NB4 (cell line): ENCODE results near the gene SPAG8.

Source experiments
- CTCF ChIP-seq: IDR thresholded peaks from one replicate; pipeline ENCODE4 v1.5.1; 2012; ENCODE audit warnings: low read depth, low read length
- POLR2A ChIP-seq: IDR thresholded peaks from 2 replicates; pipeline ENCODE4 v1.6.1; 2011; ENCODE audit warnings: mild to moderate bottlenecking; ENCODE audit not compliant: insufficient read length; ENCODE audit errors: extremely low read depth

GRCh38 chr9:35760651-35761050, 51.4 kb downstream of the SPAG8 start:
- no peak for TF ChIP-seq CTCF
- TF ChIP-seq POLR2A: no peak
